ENCODE data around the gene PALLD. TPM values are rescaled to one million over a fixed set of nuclear protein-coding genes. Genes with fewer than 3 reads are reported as not detected.

Gene PALLD
- total RNA-seq, 1 experiment from 2014 or later, result 6.5 TPM

DNA sequence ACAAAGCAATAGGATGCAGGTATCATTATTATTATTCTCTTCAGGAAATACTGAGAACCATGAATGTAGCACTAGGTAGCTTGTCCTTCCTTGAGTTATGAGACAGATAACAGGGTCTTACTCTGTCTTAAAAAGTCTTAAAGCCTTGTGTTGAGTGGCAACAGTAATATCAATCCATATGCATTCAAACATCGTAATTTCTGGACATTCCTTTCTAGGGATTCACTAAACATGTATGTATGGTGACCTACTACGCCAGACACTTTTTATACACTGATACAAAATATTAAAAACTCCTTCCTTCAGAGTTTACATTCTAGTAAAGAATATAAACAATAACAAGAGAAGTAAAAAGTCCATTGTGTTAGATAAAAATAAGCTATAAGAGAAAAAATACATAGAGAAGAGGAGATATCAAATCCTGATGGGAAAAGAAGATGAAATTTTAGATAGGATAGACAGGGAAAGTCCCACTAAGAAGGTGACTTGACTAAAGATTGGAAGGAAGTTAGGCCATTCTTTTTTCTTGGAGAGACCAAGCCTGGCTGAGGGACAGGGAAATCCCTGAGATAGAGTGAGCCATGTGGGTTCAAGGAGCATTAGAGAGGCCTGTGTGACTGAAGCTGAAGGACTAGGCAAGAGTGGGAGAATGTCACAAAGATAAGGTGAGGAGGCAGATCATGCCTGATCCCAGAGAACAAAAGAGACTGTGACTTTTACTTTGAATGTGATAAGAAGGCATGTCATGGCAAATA is 11.5 kb upstream of the PALLD start:
- no TSS peak for BruUV-seq (replicated peaks)
- ATAC-seq (no peak), DNase-seq (ENCODE audit: low read depth, low spot score) (no peak)
- Histone ChIP-seq H3K36me3 (ENCODE audit: control insufficient read depth, insufficient read depth, low read length) (no peaks in the 10 kb centered on the region), H3K27ac (ENCODE audit: low read length) (no peak overlapping the region), H3K4me1 (ENCODE audit: control insufficient read depth, insufficient read depth, low read length) (no peaks in the 10 kb centered on the region; the same call in 1 of the 2 replicates), H3K27me3 (ENCODE audit: control insufficient read depth, insufficient read depth, low read length) (no peaks in the 10 kb centered on the region), H3K9me3 (ENCODE audit: control insufficient read depth, insufficient read depth, low read depth, low read length) (no peaks in the 10 kb centered on the region), H3K4me3 (ENCODE audit: low read depth in 2 of 2, low read length in 2 of 2) (no peak overlapping the region)
- CTCF ChIA-PET, result no interaction called here
- in situ Hi-C loops (cut with HindIII; ENCODE audit: low pct_unique_long_range_greater_than_20kb, low sequenced_read_pairs), result no loop called here
- no peak for TF ChIP-seq POLR2AphosphoS5 (IDR thresholded peaks at IDR 0.05; ENCODE audit: low read depth, low read length)
- TF ChIP-seq, protein P1, sequence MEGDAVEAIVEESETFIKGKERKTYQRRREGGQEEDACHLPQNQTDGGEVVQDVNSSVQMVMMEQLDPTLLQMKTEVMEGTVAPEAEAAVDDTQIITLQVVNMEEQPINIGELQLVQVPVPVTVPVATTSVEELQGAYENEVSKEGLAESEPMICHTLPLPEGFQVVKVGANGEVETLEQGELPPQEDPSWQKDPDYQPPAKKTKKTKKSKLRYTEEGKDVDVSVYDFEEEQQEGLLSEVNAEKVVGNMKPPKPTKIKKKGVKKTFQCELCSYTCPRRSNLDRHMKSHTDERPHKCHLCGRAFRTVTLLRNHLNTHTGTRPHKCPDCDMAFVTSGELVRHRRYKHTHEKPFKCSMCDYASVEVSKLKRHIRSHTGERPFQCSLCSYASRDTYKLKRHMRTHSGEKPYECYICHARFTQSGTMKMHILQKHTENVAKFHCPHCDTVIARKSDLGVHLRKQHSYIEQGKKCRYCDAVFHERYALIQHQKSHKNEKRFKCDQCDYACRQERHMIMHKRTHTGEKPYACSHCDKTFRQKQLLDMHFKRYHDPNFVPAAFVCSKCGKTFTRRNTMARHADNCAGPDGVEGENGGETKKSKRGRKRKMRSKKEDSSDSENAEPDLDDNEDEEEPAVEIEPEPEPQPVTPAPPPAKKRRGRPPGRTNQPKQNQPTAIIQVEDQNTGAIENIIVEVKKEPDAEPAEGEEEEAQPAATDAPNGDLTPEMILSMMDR (IDR thresholded peaks at IDR 0.05), result no peak
- intact Hi-C loops (cut with micrococcal nuclease; ENCODE audit: unreplicated experiment), result no loop called here
- POLR2A ChIA-PET, result no interaction called here

DNA sequence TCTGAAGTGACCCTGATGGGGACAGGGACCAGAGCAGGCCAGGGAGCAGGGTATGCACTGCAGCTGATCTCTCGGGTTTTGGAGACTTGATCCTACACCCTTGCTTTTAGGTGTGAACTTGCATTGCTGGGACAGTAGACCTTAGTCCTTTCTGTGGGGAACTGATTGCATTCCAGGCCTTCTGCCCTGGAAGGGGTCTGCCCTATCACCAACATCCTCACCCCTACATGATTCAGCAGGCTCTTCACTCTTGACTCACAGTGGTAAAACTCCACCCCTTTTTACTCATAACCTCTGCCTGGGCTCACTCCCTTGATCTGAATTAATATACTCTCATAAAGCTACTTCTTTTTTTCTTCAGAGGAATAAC is 10.0 kb upstream of the PALLD start:
- Histone ChIP-seq H3K4me3 (ENCODE audit: low read depth in 2 of 2, low read length in 2 of 2) (no peak overlapping the region), H3K27ac (ENCODE audit: low read length) (no peak overlapping the region), H3K36me3 (ENCODE audit: control insufficient read depth, insufficient read depth, low read length) (no peaks in the 10 kb centered on the region), H3K4me1 (ENCODE audit: control insufficient read depth, insufficient read depth, low read length) (no peaks in the 10 kb centered on the region), H3K27me3 (ENCODE audit: control insufficient read depth, insufficient read depth, low read length) (no peaks in the 10 kb centered on the region), H3K9me3 (ENCODE audit: control insufficient read depth, insufficient read depth, low read depth, low read length) (no peaks in the 10 kb centered on the region)
- intact Hi-C loops (cut with micrococcal nuclease; ENCODE audit: unreplicated experiment), result no loop called here
- CTCF ChIA-PET, result no interaction called here
- no TSS peak for BruUV-seq (replicated peaks)
- no peak for DNase-seq (ENCODE audit: low read depth, low spot score)
- ATAC-seq, result no peak
- TF ChIP-seq SIN3A (IDR thresholded peaks at IDR 0.05; ENCODE audit: borderline replicate concordance, insufficient read depth, low read depth, low read length), result no peak
- TF ChIP-seq, protein P2, sequence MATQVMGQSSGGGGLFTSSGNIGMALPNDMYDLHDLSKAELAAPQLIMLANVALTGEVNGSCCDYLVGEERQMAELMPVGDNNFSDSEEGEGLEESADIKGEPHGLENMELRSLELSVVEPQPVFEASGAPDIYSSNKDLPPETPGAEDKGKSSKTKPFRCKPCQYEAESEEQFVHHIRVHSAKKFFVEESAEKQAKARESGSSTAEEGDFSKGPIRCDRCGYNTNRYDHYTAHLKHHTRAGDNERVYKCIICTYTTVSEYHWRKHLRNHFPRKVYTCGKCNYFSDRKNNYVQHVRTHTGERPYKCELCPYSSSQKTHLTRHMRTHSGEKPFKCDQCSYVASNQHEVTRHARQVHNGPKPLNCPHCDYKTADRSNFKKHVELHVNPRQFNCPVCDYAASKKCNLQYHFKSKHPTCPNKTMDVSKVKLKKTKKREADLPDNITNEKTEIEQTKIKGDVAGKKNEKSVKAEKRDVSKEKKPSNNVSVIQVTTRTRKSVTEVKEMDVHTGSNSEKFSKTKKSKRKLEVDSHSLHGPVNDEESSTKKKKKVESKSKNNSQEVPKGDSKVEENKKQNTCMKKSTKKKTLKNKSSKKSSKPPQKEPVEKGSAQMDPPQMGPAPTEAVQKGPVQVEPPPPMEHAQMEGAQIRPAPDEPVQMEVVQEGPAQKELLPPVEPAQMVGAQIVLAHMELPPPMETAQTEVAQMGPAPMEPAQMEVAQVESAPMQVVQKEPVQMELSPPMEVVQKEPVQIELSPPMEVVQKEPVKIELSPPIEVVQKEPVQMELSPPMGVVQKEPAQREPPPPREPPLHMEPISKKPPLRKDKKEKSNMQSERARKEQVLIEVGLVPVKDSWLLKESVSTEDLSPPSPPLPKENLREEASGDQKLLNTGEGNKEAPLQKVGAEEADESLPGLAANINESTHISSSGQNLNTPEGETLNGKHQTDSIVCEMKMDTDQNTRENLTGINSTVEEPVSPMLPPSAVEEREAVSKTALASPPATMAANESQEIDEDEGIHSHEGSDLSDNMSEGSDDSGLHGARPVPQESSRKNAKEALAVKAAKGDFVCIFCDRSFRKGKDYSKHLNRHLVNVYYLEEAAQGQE (IDR thresholded peaks at IDR 0.05; ENCODE audit: insufficient read depth in 1 of 2, low read depth in 2 of 2, low read length in 1 of 2), result no peak
- TF ChIP-seq, protein P1 (IDR thresholded peaks at IDR 0.05), result no peak
- no peak for TF ChIP-seq POLR2AphosphoS5 (IDR thresholded peaks at IDR 0.05; ENCODE audit: low read depth, low read length)
- TF ChIP-seq TCF7L2 (IDR thresholded peaks at IDR 0.05; ENCODE audit: low read depth, low read length), result no peak
- POLR2A ChIA-PET, result no interaction called here
- in situ Hi-C loops (cut with HindIII; ENCODE audit: low pct_unique_long_range_greater_than_20kb, low sequenced_read_pairs), result no loop called here

All from Panc1 (cell line).